CD4-positive, alpha-beta T cell treated with Interleukin-10 for 1 hour (primary cell): ENCODE data around the gene KCNH4.
"Not testable (repeated sequence)": the region's sequence is repeated elsewhere in the genome, so short reads cannot be mapped to it uniquely, and the experiment has no call there.

Source experiments
- DNase-seq: peaks from one replicate; pipeline ENCODE4 v3.0.0-alpha.2; 2020

Gene KCNH4

DNA sequence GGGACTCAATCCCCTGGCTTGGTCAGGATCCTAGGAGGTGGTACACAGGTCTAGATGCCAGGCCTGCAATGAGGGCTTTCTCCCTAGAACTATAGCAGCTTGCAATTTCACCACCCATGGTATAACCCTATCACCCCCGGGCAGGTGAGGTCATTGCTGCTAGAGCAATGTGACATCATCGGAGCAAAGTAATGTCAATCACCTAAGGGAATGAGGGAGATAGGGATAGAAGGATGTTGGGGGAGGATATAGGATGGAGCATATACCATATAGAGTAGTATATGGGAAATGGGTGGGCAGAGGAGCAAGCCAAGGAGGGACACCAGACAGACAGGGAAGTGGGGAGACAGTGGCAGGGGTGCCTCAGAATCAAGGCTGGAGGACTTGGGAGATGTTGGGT lies 3.3 kb downstream of the KCNH4 start:
- DNase-seq: no peak

DNA sequence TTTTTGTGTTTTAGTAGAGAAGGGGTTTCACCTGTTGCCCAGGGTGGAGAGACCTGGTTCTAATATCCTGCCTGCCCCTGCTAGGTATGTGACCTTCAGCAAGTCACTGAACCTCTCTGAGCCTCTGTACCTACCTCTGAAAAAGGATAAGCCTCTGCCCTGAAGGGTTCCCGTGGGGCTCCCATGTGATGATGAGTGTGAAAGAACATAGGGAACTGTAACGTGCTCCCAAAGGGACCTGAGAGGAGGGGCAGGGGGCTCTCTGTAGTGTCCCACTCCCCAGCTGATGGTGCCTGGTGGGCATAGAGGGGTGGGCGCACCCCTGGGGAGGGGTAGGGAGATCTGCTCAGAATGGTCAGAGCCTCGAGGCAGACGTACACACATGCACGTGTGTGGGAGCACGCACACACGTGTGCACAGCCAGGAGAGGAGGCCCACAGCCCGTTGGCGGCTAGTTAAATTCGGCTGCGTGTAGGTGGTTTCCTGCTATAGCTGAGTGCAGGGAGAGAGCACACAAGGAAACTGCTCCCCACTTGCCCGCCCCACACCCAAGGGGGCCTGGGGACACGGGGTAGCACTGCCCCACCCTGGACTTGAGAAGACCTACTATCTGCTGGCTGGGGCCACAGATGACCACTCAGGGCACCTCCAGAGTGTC lies 6.7 kb downstream of the KCNH4 start:
- DNase-seq: no peak

- no peak for DNase-seq
Observed at GRCh38 chr17:42171831-42172230, 9.1 kb downstream of the KCNH4 start.

DNA sequence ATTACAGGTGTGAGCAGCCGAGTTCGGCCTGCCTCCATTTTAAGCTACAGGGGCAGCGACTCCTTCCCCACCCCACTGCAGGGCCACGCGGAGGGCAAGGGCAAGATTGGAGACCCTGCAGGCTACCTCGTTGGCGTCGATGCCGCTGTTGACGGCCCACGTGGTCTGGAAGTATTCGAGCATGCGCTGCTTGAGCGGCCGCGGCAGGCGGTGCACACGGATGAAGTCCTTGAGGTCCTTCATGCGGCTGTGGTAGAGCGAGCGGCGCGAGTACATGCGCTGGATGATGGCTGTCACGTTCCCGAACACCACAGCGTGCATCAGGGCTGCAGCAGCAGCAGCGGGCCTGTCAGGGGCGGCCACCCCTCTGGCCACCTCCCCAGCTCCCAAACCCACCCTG lies 11.6 kb downstream of the KCNH4 start:
- DNase-seq: no peak

DNA sequence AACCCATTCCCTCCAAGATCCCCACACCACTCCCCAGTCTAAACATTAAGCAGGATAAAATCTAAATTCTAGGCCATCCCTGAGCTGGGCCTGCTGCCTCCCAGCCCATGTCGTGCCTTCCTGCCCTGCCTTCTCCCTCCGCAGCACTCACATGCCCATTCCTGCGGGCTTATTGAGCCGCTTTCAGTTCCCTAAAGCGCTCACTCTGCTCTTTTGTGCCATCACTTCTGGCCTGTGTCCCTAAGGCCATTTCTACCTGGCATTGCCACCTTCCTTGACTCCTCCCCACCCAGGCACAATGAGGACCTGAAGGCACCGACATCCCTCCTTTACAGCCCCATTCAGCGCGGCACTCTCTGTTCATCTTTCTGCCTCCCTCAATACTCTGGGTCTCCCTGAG lies 13.1 kb downstream of the KCNH4 start:
- DNase-seq: no peak

- no peak for DNase-seq
Observed at GRCh38 chr17:42166196-42166763, 14.7 kb downstream of the KCNH4 start.

- DNase-seq: no peak
Observed at GRCh38 chr17:42165751-42166150, 15.2 kb downstream of the KCNH4 start.

GRCh38 chr17:42163696-42164407 lies 17.1 kb downstream of the KCNH4 start:
- DNase-seq: no peak

DNA sequence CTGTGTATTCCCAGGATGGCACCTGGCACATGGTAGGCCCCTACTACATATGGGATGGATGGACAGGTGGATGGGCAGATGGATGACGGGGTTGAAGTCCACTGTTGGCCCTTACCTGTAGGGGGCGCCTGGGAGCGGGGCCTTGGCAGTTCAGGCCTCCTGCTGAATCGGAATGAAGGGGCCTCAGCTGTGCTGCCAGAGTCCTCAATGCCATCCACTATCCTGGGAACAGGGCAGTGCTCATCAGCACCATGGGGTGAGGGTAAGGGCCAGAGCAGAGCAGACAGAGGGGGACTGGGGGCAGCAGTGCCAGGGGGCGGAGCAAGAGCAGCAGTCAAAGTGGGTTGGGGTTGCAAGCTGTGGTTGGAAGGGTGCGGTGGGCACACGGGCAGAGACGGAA lies 17.8 kb downstream of the KCNH4 start:
- DNase-seq: peak; percentile 33

- DNase-seq: no peak
Observed at GRCh38 chr17:42160531-42160910, 20.4 kb downstream of the KCNH4 start.

- DNase-seq: no peak
Observed at GRCh38 chr17:42159796-42160530, 21.0 kb downstream of the KCNH4 start.

DNA sequence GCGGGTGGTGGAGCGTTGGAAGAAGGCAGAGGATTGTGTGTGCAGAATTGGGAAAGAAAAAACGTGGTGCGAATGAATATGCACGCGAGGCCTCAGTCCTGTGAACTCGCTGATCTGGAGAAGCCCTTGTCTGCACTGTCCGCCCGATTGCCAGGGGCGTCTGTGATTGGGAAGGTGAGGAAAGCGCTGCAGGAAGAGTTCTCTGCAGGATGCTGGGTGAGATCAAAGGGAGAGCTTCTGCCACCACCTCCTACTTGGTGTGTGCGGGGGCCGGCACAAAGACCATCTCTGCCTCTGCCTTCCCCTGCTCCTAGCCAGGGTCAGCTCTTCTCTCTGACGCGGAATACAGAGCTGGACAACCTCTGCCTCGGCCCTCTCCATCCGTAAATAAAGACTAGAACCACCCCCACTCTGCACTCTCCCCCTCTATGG lies 25.3 kb downstream of the KCNH4 start:
- no peak for DNase-seq

DNA sequence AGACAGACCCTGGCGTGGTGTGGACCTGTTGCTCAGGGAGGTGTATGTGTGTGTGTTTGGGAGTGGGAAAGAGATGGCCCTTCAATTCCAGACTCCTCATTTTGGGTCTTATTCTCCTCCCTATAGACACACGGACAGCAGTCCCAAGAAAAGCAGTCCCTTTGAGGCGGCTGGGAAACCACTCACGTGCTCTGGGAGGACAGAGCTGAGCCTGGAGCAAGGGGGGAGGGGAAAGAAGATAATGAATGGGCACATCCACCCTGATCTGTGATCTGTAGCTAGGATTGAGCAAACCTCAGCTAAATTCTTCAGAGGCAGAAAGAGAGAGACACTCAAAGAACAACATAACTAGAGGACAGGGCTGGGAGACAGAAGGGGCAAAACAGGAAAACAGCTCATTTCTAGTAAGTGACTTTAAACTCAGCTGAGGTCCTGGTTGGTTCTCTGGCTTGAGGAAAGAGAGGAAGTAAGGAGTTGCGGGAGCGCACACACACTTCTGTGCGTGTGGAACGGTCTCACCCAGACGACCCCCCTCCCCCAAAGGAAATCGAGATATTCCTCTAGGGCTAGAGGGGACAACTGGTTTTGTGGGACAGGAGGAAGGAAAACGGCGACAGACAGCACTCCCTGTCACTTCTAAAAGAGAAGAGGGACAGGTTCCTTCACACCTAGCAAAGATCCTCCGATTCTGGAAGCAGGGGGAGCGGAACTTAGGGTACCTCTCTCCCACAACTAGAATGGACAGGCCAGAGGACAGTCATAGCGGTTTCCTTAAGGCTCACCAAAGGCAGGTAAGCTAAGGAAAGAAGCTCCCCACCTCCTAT lies 26.8 kb downstream of the KCNH4 start:
- DNase-seq: peak; percentile 30

- no peak for DNase-seq
Observed at GRCh38 chr17:42146911-42147607, 33.9 kb downstream of the KCNH4 start.

- DNase-seq: not testable (repeated sequence)
Observed at GRCh38 chr17:42143138-42143537, 37.8 kb downstream of the KCNH4 start.

GRCh38 chr17:42142371-42142896 lies 38.5 kb downstream of the KCNH4 start:
- DNase-seq: no peak

DNA sequence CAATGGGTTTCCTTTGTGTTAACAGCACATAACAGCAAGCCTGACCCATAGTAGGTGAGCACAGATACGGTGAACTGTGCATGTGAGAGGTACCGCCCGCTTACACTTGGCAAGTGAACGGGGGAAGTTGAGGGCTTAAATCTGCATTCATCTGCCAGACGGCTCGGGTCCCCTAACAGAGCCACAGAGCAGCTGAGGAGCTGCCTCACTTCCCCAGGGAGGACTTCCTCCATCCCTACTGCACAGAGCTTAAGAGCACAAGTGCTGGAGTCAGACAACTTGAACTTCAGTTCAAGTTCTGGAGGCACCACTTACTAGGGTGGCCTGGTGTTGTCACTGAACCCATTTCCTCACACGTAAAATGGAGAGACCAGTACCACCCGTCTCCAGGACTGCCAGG lies 39.6 kb downstream of the KCNH4 start:
- no peak for DNase-seq

- not testable (repeated sequence) for DNase-seq
Observed at GRCh38 chr17:42140690-42141089, 40.3 kb downstream of the KCNH4 start.

- DNase-seq: no peak
Observed at GRCh38 chr17:42138749-42139492, 42.0 kb downstream of the KCNH4 start.

- no peak for DNase-seq
Observed at GRCh38 chr17:42136654-42137051, 44.3 kb downstream of the KCNH4 start.
